DND-41 (cell line): ENCODE results near the gene AGPAT3.

Source experiments
- ATAC-seq: fragments of 200-7000 bp; cut with Tn5 transposase; 3 replicates; pipeline ENCODE4 v1.9.1; 2021; ENCODE audit warnings: low read depth; ENCODE audit not compliant: insufficient read depth
- DNase-seq: peaks from one replicate; pipeline ENCODE4 v3.0.0-alpha.2; 2020
- H2AFZ ChIP-seq: 2 replicates; pipeline ENCODE4 v1.6.0; 2012; ENCODE audit warnings: low read depth, low read length
- H3K27ac ChIP-seq: 2 replicates; pipeline ENCODE4 v1.5.1; 2012; ENCODE audit warnings: low read length, inconsistent platforms
- H3K27me3 ChIP-seq: fragments of 200-600 bp; sonication (generic); 2 replicates; pipeline ENCODE4 v1.6.0; 2012; ENCODE audit warnings: low read length, mild to moderate bottlenecking, inconsistent platforms; ENCODE audit not compliant: insufficient read depth, poor library complexity
- H3K36me3 ChIP-seq: 2 replicates; pipeline ENCODE4 v1.5.1; 2012; ENCODE audit warnings: low read length, inconsistent platforms; ENCODE audit not compliant: insufficient read depth
- H3K4me1 ChIP-seq: 2 replicates; pipeline ENCODE4 v1.5.1; 2012; ENCODE audit warnings: mild to moderate bottlenecking, low read length; ENCODE audit not compliant: insufficient read depth
- H3K4me2 ChIP-seq: 2 replicates; pipeline ENCODE4 v1.6.0; 2012; ENCODE audit warnings: mild to moderate bottlenecking, moderate library complexity, low read length, inconsistent platforms; ENCODE audit not compliant: insufficient read depth
- H3K4me3 ChIP-seq, 2 experiments: fragments of 200-600 bp in 1 of 2; shearing (Covaris generic) in 1 of 2; 2 replicates each; pipeline ENCODE4 v1.5.1; 2012 to 2016; ENCODE audit warnings: inconsistent platforms in 2 of 2, low read length in 2 of 2, mild to moderate bottlenecking in 2 of 2, low read depth in 1 of 2, moderate library complexity in 1 of 2
- H3K79me2 ChIP-seq: 2 replicates; pipeline ENCODE4 v1.6.0; 2012; ENCODE audit warnings: low read length, inconsistent platforms; ENCODE audit not compliant: insufficient read depth
- H3K9ac ChIP-seq: 2 replicates; pipeline ENCODE4 v1.6.0; 2012; ENCODE audit warnings: low read depth, mild to moderate bottlenecking, inconsistent platforms, low read length, moderate library complexity
- H3K9me3 ChIP-seq: 2 replicates; pipeline ENCODE4 v1.5.1; 2012; ENCODE audit warnings: low read length, moderate library complexity, mild to moderate bottlenecking, inconsistent platforms; ENCODE audit not compliant: insufficient read depth, severe bottlenecking
- H4K20me1 ChIP-seq: 2 replicates; pipeline ENCODE4 v1.6.0; 2012; ENCODE audit warnings: low read length; ENCODE audit not compliant: insufficient read depth
- EZH2 ChIP-seq: IDR thresholded peaks from 3 replicates; pipeline ENCODE4 v1.6.1; 2012; ENCODE audit warnings: borderline replicate concordance, low read depth, mild to moderate bottlenecking, moderate library complexity, low read length, inconsistent platforms; ENCODE audit not compliant: severe bottlenecking
- TF ChIP-seq, protein P1 (sequence below): IDR thresholded peaks from 2 replicates; pipeline ENCODE4 v1.5.1; 2012; ENCODE audit warnings: borderline replicate concordance, low read length, moderate library complexity, mild to moderate bottlenecking; ENCODE audit not compliant: poor library complexity, severe bottlenecking; ENCODE audit errors: extremely low read depth

AGPAT3 gene

DNA sequence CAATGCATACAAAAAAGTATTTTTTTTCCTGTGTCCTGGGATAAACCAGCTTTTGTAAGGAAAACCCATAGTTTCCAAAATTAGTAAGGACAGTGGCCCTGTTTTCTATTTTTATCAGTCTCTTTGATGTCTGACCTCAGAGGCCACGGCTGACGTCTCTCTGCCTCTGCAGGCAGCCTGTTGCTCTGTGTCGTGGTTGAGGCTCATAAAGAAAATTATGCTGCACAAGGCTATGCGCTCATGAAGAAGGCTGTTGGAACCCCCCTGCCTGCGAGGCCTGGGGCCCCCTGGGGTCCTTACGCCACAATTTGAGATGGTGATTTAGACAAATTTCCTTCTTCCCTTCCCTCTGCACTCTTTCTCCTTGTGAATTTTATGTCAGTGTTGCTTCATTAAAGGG lies 48.9 kb downstream of the AGPAT3 start:
- H3K4me1 ChIP-seq, result peaks cover 15% of the 10 kb centered on the region
- no peak overlapping the region for H2AFZ ChIP-seq
- no peak overlapping the region for H3K4me3 ChIP-seq
- peaks cover 91% of the 10 kb centered on the region for H3K79me2 ChIP-seq
- peak; percentile 43; the same call in 2 of the 3 replicates for ATAC-seq
- H3K27me3 ChIP-seq, result no peaks in the 10 kb centered on the region
- no peaks in the 10 kb centered on the region for H3K9me3 ChIP-seq
- TF ChIP-seq, protein P1, sequence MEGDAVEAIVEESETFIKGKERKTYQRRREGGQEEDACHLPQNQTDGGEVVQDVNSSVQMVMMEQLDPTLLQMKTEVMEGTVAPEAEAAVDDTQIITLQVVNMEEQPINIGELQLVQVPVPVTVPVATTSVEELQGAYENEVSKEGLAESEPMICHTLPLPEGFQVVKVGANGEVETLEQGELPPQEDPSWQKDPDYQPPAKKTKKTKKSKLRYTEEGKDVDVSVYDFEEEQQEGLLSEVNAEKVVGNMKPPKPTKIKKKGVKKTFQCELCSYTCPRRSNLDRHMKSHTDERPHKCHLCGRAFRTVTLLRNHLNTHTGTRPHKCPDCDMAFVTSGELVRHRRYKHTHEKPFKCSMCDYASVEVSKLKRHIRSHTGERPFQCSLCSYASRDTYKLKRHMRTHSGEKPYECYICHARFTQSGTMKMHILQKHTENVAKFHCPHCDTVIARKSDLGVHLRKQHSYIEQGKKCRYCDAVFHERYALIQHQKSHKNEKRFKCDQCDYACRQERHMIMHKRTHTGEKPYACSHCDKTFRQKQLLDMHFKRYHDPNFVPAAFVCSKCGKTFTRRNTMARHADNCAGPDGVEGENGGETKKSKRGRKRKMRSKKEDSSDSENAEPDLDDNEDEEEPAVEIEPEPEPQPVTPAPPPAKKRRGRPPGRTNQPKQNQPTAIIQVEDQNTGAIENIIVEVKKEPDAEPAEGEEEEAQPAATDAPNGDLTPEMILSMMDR, result no peak
- no peak for TF ChIP-seq EZH2
- no peak overlapping the region for H3K27ac ChIP-seq
- H3K36me3 ChIP-seq, result peaks cover 9% of the 10 kb centered on the region
- peaks cover 79% of the 10 kb centered on the region for H4K20me1 ChIP-seq
- peak; percentile 26 for DNase-seq
- no peak overlapping the region for H3K9ac ChIP-seq
- H3K4me2 ChIP-seq, result no peak overlapping the region

DNA sequence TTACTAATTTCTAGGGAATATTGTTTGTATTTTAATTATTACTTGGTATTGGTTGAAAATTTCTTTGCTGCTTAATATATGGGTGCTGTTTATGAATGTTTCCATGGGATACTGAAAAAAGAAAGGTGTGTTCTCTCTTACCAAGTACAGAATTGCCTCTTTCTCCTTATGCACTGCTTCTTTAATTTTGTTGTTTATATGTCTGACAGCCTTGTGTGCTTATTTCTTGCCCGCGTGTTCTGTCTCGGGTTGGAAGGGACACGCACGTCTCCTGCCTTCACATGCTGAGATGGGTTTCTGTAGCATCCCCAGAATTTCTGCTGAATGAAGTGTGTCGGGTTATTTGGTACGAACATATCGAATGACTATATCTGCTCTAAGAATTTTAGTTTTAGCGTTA lies 51.1 kb downstream of the AGPAT3 start:
- Histone ChIP-seq H4K20me1 (peaks cover 84% of the 10 kb centered on the region), H3K36me3 (peaks cover 9% of the 10 kb centered on the region), H3K79me2 (peaks cover 92% of the 10 kb centered on the region), H3K27me3 (no peaks in the 10 kb centered on the region), H3K4me3 (no peak overlapping the region), H3K27ac (no peak overlapping the region), H3K4me1 (peaks cover 15% of the 10 kb centered on the region), H3K4me2 (no peak overlapping the region), H2AFZ (no peak overlapping the region), H3K9me3 (no peaks in the 10 kb centered on the region), H3K9ac (no peak overlapping the region)
- DNase-seq (no peak), ATAC-seq (no peak)
- TF ChIP-seq, protein P1, result no peak
- no peak for TF ChIP-seq EZH2

DNA sequence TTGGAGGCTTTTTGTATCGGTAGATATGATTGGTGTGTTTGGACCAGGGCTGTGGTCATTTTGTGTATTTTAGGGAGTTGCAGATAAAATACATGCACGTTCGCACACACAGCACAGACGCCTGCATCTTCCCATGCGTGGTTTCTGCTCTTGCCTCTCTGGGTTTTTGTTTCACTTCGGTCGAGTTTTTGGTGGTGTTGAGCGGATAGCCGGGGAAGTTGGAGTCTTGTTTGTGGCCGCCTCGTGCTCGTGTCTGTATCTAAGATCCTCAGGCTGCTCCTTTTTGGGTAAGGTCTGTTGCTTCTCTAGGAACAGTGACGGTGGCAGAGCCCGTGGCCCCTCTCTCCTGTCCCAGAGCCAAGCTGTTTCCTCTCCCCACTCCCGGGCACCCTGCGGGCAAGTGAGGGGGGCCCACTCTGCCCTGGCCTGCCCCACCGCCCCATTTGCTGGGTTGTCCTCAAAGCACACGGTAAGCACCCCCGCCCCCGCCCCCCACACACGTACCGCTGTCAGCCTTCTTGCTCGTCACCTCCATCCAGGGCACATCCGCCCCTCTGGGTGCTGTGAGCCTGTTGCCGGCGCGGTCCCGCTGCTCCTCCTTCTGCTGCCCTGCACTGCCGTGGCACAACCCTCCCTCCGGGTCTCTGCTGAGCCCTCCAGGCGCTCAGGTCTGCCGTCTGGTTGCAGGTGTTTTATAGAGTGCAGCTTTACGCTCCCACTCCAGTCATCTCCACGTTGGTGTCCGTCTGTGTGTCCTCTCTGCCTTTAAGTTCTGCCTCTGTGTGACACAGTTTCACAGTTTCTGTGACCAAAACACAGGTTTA lies 51.9 kb downstream of the AGPAT3 start:
- Histone ChIP-seq H2AFZ (no peak overlapping the region), H3K9ac (no peak overlapping the region), H3K36me3 (peaks cover 3% of the 10 kb centered on the region), H3K9me3 (no peaks in the 10 kb centered on the region), H4K20me1 (peaks cover 84% of the 10 kb centered on the region), H3K4me3 (0 out of 4 replicates have a peak overlapping the region, but pooled peaks of 1 of the 2 experiments have one; percentile 12), H3K4me2 (peak overlapping the region; percentile 43), H3K79me2 (peaks cover 92% of the 10 kb centered on the region), H3K27ac (no peak overlapping the region), H3K4me1 (peaks cover 18% of the 10 kb centered on the region), H3K27me3 (no peaks in the 10 kb centered on the region)
- DNase-seq (peak; percentile 61), ATAC-seq (peak; percentile 86)
- TF ChIP-seq, protein P1, result no peak
- TF ChIP-seq EZH2, result no peak
